ENCODE data around the gene ZDHHC7. TPM values are rescaled to one million over a fixed set of nuclear protein-coding genes. Genes with fewer than 3 reads are reported as not detected.
"Not testable (repeated sequence)": the region's sequence is repeated elsewhere in the genome, so short reads cannot be mapped to it uniquely, and the experiment has no call there.

The ZDHHC7 gene
- total RNA-seq: 21.1 TPM

- peak; percentile 78 for DNase-seq
Measured at GRCh38 chr16:85010931-85011845, at the start of gene ZDHHC7. Gene ZDHHC7, minus strand, starts transcription at chr16:85011535. Its CDS starts 20,917 bp downstream, at chr16:84990618.

GRCh38 chr16:85058909-85059308 lies 47.6 kb upstream of the ZDHHC7 start:
- no peak for DNase-seq

- no peak for DNase-seq
Measured at GRCh38 chr16:85057948-85058347, 46.6 kb upstream of the ZDHHC7 start.

GRCh38 chr16:85057212-85057889 lies 46.0 kb upstream of the ZDHHC7 start:
- DNase-seq: no peak

- DNase-seq: no peak
Measured at GRCh38 chr16:85056211-85056748, 44.9 kb upstream of the ZDHHC7 start.

- no peak for DNase-seq
Measured at GRCh38 chr16:85055493-85056210, 44.3 kb upstream of the ZDHHC7 start.

GRCh38 chr16:85054948-85055492 lies 43.7 kb upstream of the ZDHHC7 start:
- DNase-seq: no peak

- DNase-seq: not testable (repeated sequence)
Measured at GRCh38 chr16:85054321-85054720, 43.0 kb upstream of the ZDHHC7 start.

- no peak for DNase-seq
Measured at GRCh38 chr16:85052536-85052935, 41.2 kb upstream of the ZDHHC7 start.

GRCh38 chr16:85051683-85052082 lies 40.3 kb upstream of the ZDHHC7 start:
- no peak for DNase-seq

- no peak for DNase-seq
Measured at GRCh38 chr16:85051067-85051581, 39.8 kb upstream of the ZDHHC7 start.

- no peak for DNase-seq
Measured at GRCh38 chr16:85049706-85050305, 38.5 kb upstream of the ZDHHC7 start.

- no peak for DNase-seq
Measured at GRCh38 chr16:85048921-85049562, 37.7 kb upstream of the ZDHHC7 start.

GRCh38 chr16:85047867-85048455 lies 36.6 kb upstream of the ZDHHC7 start:
- DNase-seq: no peak

GRCh38 chr16:85046931-85047866 lies 35.9 kb upstream of the ZDHHC7 start:
- DNase-seq: no peak

- no peak for DNase-seq
Measured at GRCh38 chr16:85046472-85046916, 35.2 kb upstream of the ZDHHC7 start.

- DNase-seq: no peak
Measured at GRCh38 chr16:85045641-85046471, 34.5 kb upstream of the ZDHHC7 start.

GRCh38 chr16:85045077-85045476 lies 33.7 kb upstream of the ZDHHC7 start:
- no peak for DNase-seq
